ENCODE results near the gene RTN4RL2.
A peak's percentile ranks its signal among the peaks of the same experiment; 100 is the strongest.

RTN4RL2 gene

DNA sequence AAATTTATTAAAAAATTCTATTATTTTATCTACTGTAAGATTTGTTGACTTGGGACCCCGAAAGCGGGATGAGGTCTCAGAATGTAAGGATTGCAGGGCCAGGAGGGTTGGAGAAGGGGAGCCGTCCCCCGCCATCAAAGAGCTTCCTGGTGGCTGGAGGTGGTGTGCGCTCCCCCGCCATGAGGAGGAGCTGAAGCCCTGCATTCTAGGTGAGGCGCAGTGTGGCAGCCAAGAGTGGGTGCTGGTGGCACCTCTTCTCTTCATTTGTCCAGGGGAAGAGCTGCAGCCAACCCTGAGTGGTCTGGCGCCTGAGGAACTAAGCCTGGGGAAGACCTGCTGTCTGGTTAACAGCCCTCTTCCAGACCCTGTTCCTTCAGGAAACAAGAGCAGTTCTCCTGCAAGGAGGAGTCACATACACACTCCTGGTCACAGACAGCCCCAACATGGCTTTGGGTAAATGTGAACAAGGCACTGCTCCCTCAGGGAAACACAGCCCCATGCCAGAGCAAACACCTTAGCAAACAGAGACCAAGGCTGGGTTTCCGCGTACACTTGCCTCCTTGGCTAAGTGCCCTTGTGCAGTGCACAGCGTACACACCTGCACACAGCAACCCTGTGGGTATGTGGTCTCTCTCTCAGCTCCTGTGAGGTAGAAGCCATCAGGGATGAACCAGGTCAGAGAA is 17.3 kb downstream of the RTN4RL2 start:
- in situ Hi-C loops (cut with MboI; ENCODE audit: low pct_unique_long_range_greater_than_20kb, low sequenced_read_pairs, unreplicated experiment) = no loop called here
- no peak for DNase-seq (ENCODE audit: low spot score)
- TF ChIP-seq, protein P1, sequence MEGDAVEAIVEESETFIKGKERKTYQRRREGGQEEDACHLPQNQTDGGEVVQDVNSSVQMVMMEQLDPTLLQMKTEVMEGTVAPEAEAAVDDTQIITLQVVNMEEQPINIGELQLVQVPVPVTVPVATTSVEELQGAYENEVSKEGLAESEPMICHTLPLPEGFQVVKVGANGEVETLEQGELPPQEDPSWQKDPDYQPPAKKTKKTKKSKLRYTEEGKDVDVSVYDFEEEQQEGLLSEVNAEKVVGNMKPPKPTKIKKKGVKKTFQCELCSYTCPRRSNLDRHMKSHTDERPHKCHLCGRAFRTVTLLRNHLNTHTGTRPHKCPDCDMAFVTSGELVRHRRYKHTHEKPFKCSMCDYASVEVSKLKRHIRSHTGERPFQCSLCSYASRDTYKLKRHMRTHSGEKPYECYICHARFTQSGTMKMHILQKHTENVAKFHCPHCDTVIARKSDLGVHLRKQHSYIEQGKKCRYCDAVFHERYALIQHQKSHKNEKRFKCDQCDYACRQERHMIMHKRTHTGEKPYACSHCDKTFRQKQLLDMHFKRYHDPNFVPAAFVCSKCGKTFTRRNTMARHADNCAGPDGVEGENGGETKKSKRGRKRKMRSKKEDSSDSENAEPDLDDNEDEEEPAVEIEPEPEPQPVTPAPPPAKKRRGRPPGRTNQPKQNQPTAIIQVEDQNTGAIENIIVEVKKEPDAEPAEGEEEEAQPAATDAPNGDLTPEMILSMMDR (IDR thresholded peaks at IDR 0.05; ENCODE audit: extremely low read depth, insufficient read depth, missing control alignments) = no peak

DNA sequence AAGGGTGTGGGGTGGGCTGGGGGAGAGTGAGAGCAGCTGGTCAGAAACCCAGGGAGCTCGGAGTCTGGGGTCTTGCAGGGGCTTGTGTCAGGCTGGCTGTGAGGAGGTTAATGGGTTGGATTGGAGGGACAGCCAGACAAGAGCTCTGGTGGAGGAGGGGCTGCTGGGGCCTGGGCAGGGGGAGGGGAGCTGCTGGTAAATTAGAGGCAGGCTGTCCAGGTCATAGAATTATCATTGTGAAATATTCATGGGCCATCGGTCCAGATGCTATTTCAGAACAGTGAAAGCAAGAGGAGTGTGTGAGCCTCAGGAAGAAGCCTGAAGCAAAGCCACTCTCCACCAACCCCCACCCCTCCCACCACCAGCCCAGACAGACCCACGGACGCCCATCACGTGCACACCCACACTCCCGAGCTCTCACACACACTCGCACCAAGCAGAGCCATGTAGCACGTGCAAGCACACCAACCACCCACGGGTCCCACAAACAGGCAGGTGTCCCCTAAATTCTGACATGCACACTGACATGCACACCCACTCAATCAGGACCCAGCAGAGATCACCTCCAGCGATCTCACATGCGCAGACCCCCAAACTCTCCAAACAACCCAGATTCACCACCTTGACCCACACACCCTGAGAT is 18.8 kb downstream of the RTN4RL2 start:
- in situ Hi-C loops (cut with MboI; ENCODE audit: low pct_unique_long_range_greater_than_20kb, low sequenced_read_pairs, unreplicated experiment) = no loop called here
- no peak for DNase-seq (ENCODE audit: low spot score)

DNA sequence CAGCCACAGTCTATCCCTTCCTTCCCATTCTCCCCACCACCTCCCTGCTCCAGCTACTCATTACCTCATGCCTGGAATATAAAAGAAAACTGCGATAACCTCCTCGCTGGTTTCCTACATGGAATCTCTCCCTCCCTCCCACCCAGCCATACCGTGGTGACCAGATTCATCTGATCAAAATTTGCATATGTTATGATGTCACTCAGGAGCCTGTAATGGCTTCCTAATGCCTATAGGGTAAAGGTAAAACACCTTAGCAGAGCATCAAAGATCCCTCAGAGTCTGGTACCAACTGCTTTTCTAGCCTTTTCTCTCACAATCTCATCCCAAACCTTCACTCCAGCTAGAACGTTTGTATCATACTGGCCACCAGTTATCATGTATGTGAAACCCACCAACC is 19.6 kb downstream of the RTN4RL2 start:
- TF ChIP-seq, protein P1 (IDR thresholded peaks at IDR 0.05; ENCODE audit: extremely low read depth, insufficient read depth, missing control alignments) = no peak
- no peak for DNase-seq (ENCODE audit: low spot score)
- in situ Hi-C loops (cut with MboI; ENCODE audit: low pct_unique_long_range_greater_than_20kb, low sequenced_read_pairs, unreplicated experiment) = no loop called here

More for the DNA sequence above, 18.8 kb downstream of the RTN4RL2 start:
- TF ChIP-seq, protein P1 (IDR thresholded peaks at IDR 0.05; ENCODE audit: extremely low read depth, insufficient read depth, missing control alignments) = no peak

DNA sequence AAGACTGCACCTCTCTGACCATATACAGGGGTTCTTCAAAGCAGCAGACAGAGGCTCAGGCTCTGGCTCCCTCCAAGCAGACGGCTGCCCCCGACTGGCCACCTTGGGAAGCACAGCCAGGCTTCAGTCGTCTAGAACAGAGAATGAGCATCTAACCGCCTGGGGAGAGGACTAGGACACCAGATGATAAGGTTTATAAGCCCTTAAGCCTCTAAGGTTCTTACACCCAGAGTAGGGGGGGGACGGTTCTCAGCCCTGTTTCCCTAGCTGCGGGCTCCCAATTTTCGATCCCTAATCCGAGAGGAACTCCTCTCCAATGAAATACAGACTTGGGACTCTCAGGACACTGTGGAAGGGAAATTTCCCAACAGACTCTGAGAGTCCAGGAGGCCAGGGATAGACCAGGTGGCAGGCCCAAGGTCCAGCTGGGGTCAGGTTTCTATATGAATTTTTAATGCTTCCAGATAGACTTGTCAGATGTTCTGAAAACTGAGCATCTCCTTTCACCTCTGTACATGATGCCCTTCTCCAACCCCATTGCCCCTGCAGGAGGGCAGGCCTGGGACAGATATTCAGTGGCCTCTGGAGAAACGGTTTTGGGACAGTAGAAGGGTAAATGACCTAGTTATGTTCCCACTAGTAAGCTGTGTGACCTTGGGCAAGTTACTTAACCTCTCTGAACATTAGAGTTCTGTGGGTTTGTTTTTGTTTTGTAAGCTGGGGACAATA is 20.2 kb downstream of the RTN4RL2 start:
- in situ Hi-C loops (cut with MboI; ENCODE audit: low pct_unique_long_range_greater_than_20kb, low sequenced_read_pairs, unreplicated experiment) = no loop called here
- peak; percentile 87 for DNase-seq (ENCODE audit: low spot score)
- TF ChIP-seq, protein P1 (IDR thresholded peaks at IDR 0.05; ENCODE audit: extremely low read depth, insufficient read depth, missing control alignments) = peak; percentile 85

DNA sequence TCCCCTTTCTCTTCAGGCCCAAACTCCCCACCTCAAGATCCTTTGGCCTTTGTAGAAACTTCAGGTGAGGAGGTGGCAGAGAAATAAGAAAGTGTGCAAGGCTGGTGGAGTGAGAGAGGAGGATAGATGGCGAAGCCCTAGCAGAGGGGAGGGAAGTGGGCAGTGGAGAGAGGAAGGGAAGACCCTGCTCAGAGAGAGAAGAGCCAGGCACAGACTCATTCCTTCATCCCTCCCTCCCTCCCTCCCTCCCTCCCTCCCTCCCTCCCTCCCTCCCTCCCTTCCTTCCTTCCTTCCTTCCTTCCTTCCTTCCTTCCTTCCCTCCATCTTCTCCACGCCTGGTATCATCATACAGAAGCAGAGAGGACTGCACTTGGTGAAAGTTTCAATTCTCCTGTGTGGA is 21.0 kb downstream of the RTN4RL2 start:
- TF ChIP-seq, protein P1 (IDR thresholded peaks at IDR 0.05; ENCODE audit: extremely low read depth, insufficient read depth, missing control alignments) = no peak
- in situ Hi-C loops (cut with MboI; ENCODE audit: low pct_unique_long_range_greater_than_20kb, low sequenced_read_pairs, unreplicated experiment) = no loop called here
- DNase-seq (ENCODE audit: low spot score) = no peak

DNA sequence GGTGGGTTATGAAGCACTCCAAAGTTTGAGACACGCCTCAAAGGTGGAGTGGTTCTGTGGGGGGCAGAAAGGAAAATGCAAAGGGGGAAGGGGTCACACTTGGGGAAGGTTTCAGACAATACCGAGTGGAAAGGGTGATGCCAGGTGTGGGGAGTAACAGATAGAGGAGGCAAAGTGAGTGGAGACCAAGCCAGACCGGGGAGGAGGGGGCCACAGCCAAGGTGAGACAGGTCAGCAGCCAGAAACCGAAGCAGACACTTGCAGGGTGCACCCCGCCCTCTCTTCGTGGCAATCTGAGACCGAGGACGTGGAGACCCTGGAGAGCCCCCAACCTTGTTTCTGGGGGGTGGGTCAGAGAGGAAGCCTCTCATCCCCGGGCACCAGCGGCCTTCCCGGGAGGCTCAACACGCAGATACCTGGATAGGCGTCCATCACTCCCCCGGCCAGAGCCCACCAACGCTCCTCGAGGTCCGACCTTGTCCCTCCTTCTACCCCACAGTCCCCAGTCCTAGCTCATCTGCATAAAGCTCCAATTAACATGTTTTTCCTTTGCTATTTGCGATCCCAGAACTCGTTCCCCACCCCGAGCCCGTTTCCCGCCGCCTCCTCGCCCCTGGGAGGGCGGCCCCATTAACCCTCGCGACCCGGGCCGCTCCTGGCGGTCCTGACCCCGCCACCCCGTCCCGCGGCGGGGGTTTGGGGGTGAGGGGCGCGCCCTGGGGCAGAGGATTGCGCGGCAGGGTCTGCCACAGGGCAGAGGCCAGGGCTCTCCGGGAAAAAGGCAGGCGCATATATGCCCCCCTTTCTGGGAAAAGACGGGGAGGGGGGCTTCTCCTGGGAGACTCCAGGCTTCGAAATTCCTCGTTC is 21.8 kb downstream of the RTN4RL2 start:
- no peak for DNase-seq (ENCODE audit: low spot score)
- in situ Hi-C loops (cut with MboI; ENCODE audit: low pct_unique_long_range_greater_than_20kb, low sequenced_read_pairs, unreplicated experiment) = no loop called here

More for the DNA sequence above, 21.8 kb downstream of the RTN4RL2 start:
- TF ChIP-seq, protein P1 (IDR thresholded peaks at IDR 0.05; ENCODE audit: extremely low read depth, insufficient read depth, missing control alignments) = no peak

All from GM13977 (cell line).